Measurements from ENCODE around the gene PCBP2. TPM values are rescaled to one million over a fixed set of nuclear protein-coding genes. Genes with fewer than 3 reads are reported as not detected.

PCBP2 gene
- total RNA-seq, 6 donors from 2014 or later: 346 to 723 (median 513) TPM

- no peak overlapping the region for H3K27ac ChIP-seq
- 89 to 90% methylated on average over 5 of the region's 5 CpGs for WGBS, 2 donors
- peak in 1 of 2 donors; percentile 18 for DNase-seq
Measured at GRCh38 chr12:53489242-53489864, 37.5 kb downstream of the PCBP2 start.

GRCh38 chr12:53492188-53492587 lies 40.3 kb downstream of the PCBP2 start:
- ATAC-seq (ENCODE audit: low FRiP score in 2 of 2): no peak
- Histone ChIP-seq H3K27me3 (no peaks in the 10 kb centered on the region), H3K4me1 (peaks cover 39 to 50% (median 43%) of the 10 kb centered on the region in 4 donors), H3K27ac (peak overlapping the region; percentile 84 to 91 (median 90)), H3K9me3 (no peaks in the 10 kb centered on the region), H3K4me3 (peak overlapping the region in 3 of 4 donors; percentile 55 to 71 (median 66)), H3K36me3 (peaks cover 0 to 8% (median 0%) of the 10 kb centered on the region in 4 donors)
- no peak for TF ChIP-seq EP300 (IDR thresholded peaks at IDR 0.05)
- TF ChIP-seq POLR2A (IDR thresholded peaks at IDR 0.05): no peak
- no peak for TF ChIP-seq CTCF (IDR thresholded peaks at IDR 0.05)
- TF ChIP-seq POLR2AphosphoS5 (IDR thresholded peaks at IDR 0.05): no peak
- 69 to 79% methylated on average over 20 of the region's 20 CpGs for WGBS, 2 donors
- DNase-seq: peak in 1 of 2 donors; percentile 85

More at GRCh38 chr12:53489242-53489864, 37.5 kb downstream of the PCBP2 start:
- TF ChIP-seq EP300 (IDR thresholded peaks at IDR 0.05) (no peak), CTCF (IDR thresholded peaks at IDR 0.05) (no peak), POLR2AphosphoS5 (IDR thresholded peaks at IDR 0.05) (no peak), POLR2A (IDR thresholded peaks at IDR 0.05) (no peak)
- ATAC-seq (ENCODE audit: low FRiP score in 2 of 2): no peak
- H3K9me3 ChIP-seq: no peaks in the 10 kb centered on the region
- peaks cover 0 to 36% (median 19%) of the 10 kb centered on the region in 4 donors for H3K36me3 ChIP-seq
- no peaks in the 10 kb centered on the region for H3K27me3 ChIP-seq
- no peak overlapping the region for H3K4me3 ChIP-seq
- H3K4me1 ChIP-seq: peaks cover 20 to 43% (median 34%) of the 10 kb centered on the region in 4 donors

GRCh38 chr12:53492830-53493609 lies 41.1 kb downstream of the PCBP2 start:
- H3K9me3 ChIP-seq: no peaks in the 10 kb centered on the region
- ATAC-seq (ENCODE audit: low FRiP score in 2 of 2) (peak; percentile 95 to 97), DNase-seq (peak; percentile 98 to 99)
- peak overlapping the region; percentile 47 to 71 (median 60) for H3K4me3 ChIP-seq
- TF ChIP-seq POLR2AphosphoS5 (IDR thresholded peaks at IDR 0.05): peak; percentile 54 to 76
- peak in 2 of 4 donors; percentile 14 to 86 for TF ChIP-seq POLR2A (IDR thresholded peaks at IDR 0.05)
- peak in 2 of 4 donors; percentile 69 to 81 for TF ChIP-seq EP300 (IDR thresholded peaks at IDR 0.05)
- TF ChIP-seq CTCF (IDR thresholded peaks at IDR 0.05): no peak
- peaks cover 38 to 47% (median 42%) of the 10 kb centered on the region in 4 donors for H3K4me1 ChIP-seq
- WGBS, 2 donors: 2 to 5% methylated on average over 8 to 18 of the region's 52 CpGs
- H3K36me3 ChIP-seq: peaks cover 0 to 2% (median 0%) of the 10 kb centered on the region in 4 donors
- peak overlapping the region; percentile 84 to 91 (median 90) for H3K27ac ChIP-seq
- no peaks in the 10 kb centered on the region for H3K27me3 ChIP-seq

GRCh38 chr12:53493610-53494391 lies 41.9 kb downstream of the PCBP2 start:
- peak overlapping the region; percentile 47 to 71 (median 60) for H3K4me3 ChIP-seq
- WGBS, 2 donors: 31 to 35% methylated on average over 10 to 11 of the region's 11 CpGs
- no peak for DNase-seq
- H3K4me1 ChIP-seq: peaks cover 44 to 49% (median 48%) of the 10 kb centered on the region in 4 donors
- no peaks in the 10 kb centered on the region for H3K27me3 ChIP-seq
- no peaks in the 10 kb centered on the region for H3K9me3 ChIP-seq
- peak overlapping the region; percentile 84 to 91 (median 90) for H3K27ac ChIP-seq
- no peak for TF ChIP-seq CTCF (IDR thresholded peaks at IDR 0.05)
- TF ChIP-seq POLR2AphosphoS5 (IDR thresholded peaks at IDR 0.05): no peak
- TF ChIP-seq EP300 (IDR thresholded peaks at IDR 0.05): no peak
- no peak for TF ChIP-seq POLR2A (IDR thresholded peaks at IDR 0.05)
- no peaks in the 10 kb centered on the region for H3K36me3 ChIP-seq
- ATAC-seq (ENCODE audit: low FRiP score in 2 of 2): no peak
